Nephron progenitor cell (in vitro differentiated cells): ENCODE data around the gene PIK3C2G.

Experiments
- DNase-seq: peaks from one replicate; pipeline ENCODE4 v3.0.0; 2021
- H3K27ac Mint-ChIP-seq: 2 replicates; pipeline ENCODE4 v1.8.0; 2021; ENCODE audit warnings: mild to moderate bottlenecking, moderate library complexity, mixed read lengths
- H3K27me3 Mint-ChIP-seq: 2 replicates; pipeline ENCODE4 v1.8.0; 2021; ENCODE audit warnings: mild to moderate bottlenecking, low read depth, mixed read lengths; ENCODE audit not compliant: poor library complexity
- H3K36me3 Mint-ChIP-seq: 2 replicates; pipeline ENCODE4 v1.8.0; 2021; ENCODE audit warnings: low read depth, mixed read lengths
- H3K4me1 Mint-ChIP-seq: 2 replicates; pipeline ENCODE4 v1.8.0; 2021; ENCODE audit warnings: mixed read lengths
- H3K4me3 Mint-ChIP-seq: 2 replicates; pipeline ENCODE4 v1.8.0; 2021; ENCODE audit warnings: mild to moderate bottlenecking, moderate library complexity, mixed read lengths
- H3K9me3 Mint-ChIP-seq: 2 replicates; pipeline ENCODE4 v1.8.0; 2021; ENCODE audit warnings: mild to moderate bottlenecking, moderate library complexity, mixed read lengths
- CTCF ChIP-seq: fragments of 200-600 bp; sonication (generic); IDR thresholded peaks from 2 replicates; pipeline ENCODE4 v1.5.0; 2021; ENCODE audit warnings: antibody characterized with exemption

Gene PIK3C2G

GRCh38 chr12:18644564-18644963 lies 383.2 kb downstream of the PIK3C2G start:
- Mint-ChIP-seq H3K27me3 (peaks cover 2% of the 10 kb centered on the region), H3K27ac (no peak overlapping the region), H3K4me3 (no peak overlapping the region), H3K9me3 (no peaks in the 10 kb centered on the region), H3K36me3 (no peaks in the 10 kb centered on the region), H3K4me1 (no peaks in the 10 kb centered on the region)
- TF ChIP-seq CTCF: no peak
- no peak for DNase-seq

GRCh38 chr12:18646286-18646890 lies 385.1 kb downstream of the PIK3C2G start:
- H3K4me3 Mint-ChIP-seq: no peak overlapping the region
- H3K27ac Mint-ChIP-seq: no peak overlapping the region
- no peak for TF ChIP-seq CTCF
- no peaks in the 10 kb centered on the region for H3K27me3 Mint-ChIP-seq
- H3K9me3 Mint-ChIP-seq: no peaks in the 10 kb centered on the region
- H3K4me1 Mint-ChIP-seq: no peaks in the 10 kb centered on the region
- no peaks in the 10 kb centered on the region for H3K36me3 Mint-ChIP-seq
- no peak for DNase-seq

GRCh38 chr12:18651525-18651924 lies 390.2 kb downstream of the PIK3C2G start:
- Mint-ChIP-seq H3K36me3 (no peaks in the 10 kb centered on the region), H3K27me3 (peaks cover 4% of the 10 kb centered on the region), H3K4me3 (no peak overlapping the region), H3K27ac (no peak overlapping the region), H3K4me1 (no peaks in the 10 kb centered on the region), H3K9me3 (no peaks in the 10 kb centered on the region)
- no peak for DNase-seq
- TF ChIP-seq CTCF: no peak

GRCh38 chr12:18652596-18652995 lies 391.3 kb downstream of the PIK3C2G start:
- DNase-seq: no peak
- Mint-ChIP-seq H3K36me3 (no peaks in the 10 kb centered on the region), H3K27ac (no peak overlapping the region), H3K9me3 (peaks cover 7% of the 10 kb centered on the region), H3K4me1 (no peaks in the 10 kb centered on the region), H3K27me3 (peaks cover 6% of the 10 kb centered on the region), H3K4me3 (no peak overlapping the region)
- TF ChIP-seq CTCF: no peak

GRCh38 chr12:18653465-18653864 lies 392.1 kb downstream of the PIK3C2G start:
- Mint-ChIP-seq H3K27ac (no peak overlapping the region), H3K4me3 (no peak overlapping the region), H3K36me3 (no peaks in the 10 kb centered on the region), H3K27me3 (peaks cover 7% of the 10 kb centered on the region), H3K9me3 (peaks cover 13% of the 10 kb centered on the region), H3K4me1 (no peaks in the 10 kb centered on the region)
- no peak for DNase-seq
- TF ChIP-seq CTCF: no peak

GRCh38 chr12:18655351-18655750 lies 394.0 kb downstream of the PIK3C2G start:
- no peak for TF ChIP-seq CTCF
- no peak for DNase-seq
- H3K4me3 Mint-ChIP-seq: no peak overlapping the region
- no peaks in the 10 kb centered on the region for H3K36me3 Mint-ChIP-seq
- peaks cover 7% of the 10 kb centered on the region for H3K27me3 Mint-ChIP-seq
- no peaks in the 10 kb centered on the region for H3K4me1 Mint-ChIP-seq
- H3K9me3 Mint-ChIP-seq: peaks cover 13% of the 10 kb centered on the region
- no peak overlapping the region for H3K27ac Mint-ChIP-seq
